GM21447 (cell line): Measurements from ENCODE around the gene RAB3GAP2.
"Not testable (repeated sequence)": the region's sequence is repeated elsewhere in the genome, so short reads cannot be mapped to it uniquely, and the experiment has no call there.

Source experiments
- ATAC-seq: cut with Tn5 transposase; IDR thresholded peaks from one replicate; pipeline ENCODE4 v1.9.1; 2021; ENCODE audit not compliant: unreplicated experiment

The RAB3GAP2 gene

GRCh38 chr1:220287129-220287528 is 14.9 kb upstream of the RAB3GAP2 start:
- ATAC-seq: no peak

- no peak for ATAC-seq
Observed at GRCh38 chr1:220283625-220284024, 11.4 kb upstream of the RAB3GAP2 start.

- no peak for ATAC-seq
Observed at GRCh38 chr1:220281159-220281574, 8.9 kb upstream of the RAB3GAP2 start.

GRCh38 chr1:220280249-220280648 is 8.0 kb upstream of the RAB3GAP2 start:
- no peak for ATAC-seq

GRCh38 chr1:220278991-220279390 is 6.7 kb upstream of the RAB3GAP2 start:
- no peak for ATAC-seq

- ATAC-seq: no peak
Observed at GRCh38 chr1:220275430-220275829, 3.2 kb upstream of the RAB3GAP2 start.

- no peak for ATAC-seq
Observed at GRCh38 chr1:220274251-220274855, 2.1 kb upstream of the RAB3GAP2 start.

GRCh38 chr1:220272841-220273090 is 513 bp upstream of the RAB3GAP2 start:
- ATAC-seq: no peak

- ATAC-seq: peak; percentile 11
Observed at GRCh38 chr1:220271706-220272046, 577 bp downstream of the RAB3GAP2 start.

GRCh38 chr1:220269036-220269435 is 3.2 kb downstream of the RAB3GAP2 start:
- ATAC-seq: no peak

- no peak for ATAC-seq
Observed at GRCh38 chr1:220267630-220268029, 4.6 kb downstream of the RAB3GAP2 start.

GRCh38 chr1:220260228-220260627 is 12.0 kb downstream of the RAB3GAP2 start:
- ATAC-seq: not testable (repeated sequence)

- not testable (repeated sequence) for ATAC-seq
Observed at GRCh38 chr1:220259756-220260155, 12.5 kb downstream of the RAB3GAP2 start.

GRCh38 chr1:220256194-220256593 is 16.1 kb downstream of the RAB3GAP2 start:
- not testable (repeated sequence) for ATAC-seq

GRCh38 chr1:220255204-220255603 is 17.0 kb downstream of the RAB3GAP2 start:
- ATAC-seq: no peak

GRCh38 chr1:220253290-220253689 is 19.0 kb downstream of the RAB3GAP2 start:
- not testable (repeated sequence) for ATAC-seq

- ATAC-seq: no peak
Observed at GRCh38 chr1:220251272-220251671, 21.0 kb downstream of the RAB3GAP2 start.

- ATAC-seq: no peak
Observed at GRCh38 chr1:220250681-220251080, 21.6 kb downstream of the RAB3GAP2 start.

GRCh38 chr1:220249522-220249921 is 22.7 kb downstream of the RAB3GAP2 start:
- no peak for ATAC-seq

GRCh38 chr1:220248715-220249265 is 23.5 kb downstream of the RAB3GAP2 start:
- not testable (repeated sequence) for ATAC-seq

- ATAC-seq: not testable (repeated sequence)
Observed at GRCh38 chr1:220245900-220246299, 26.4 kb downstream of the RAB3GAP2 start.

- no peak for ATAC-seq
Observed at GRCh38 chr1:220243947-220244346, 28.3 kb downstream of the RAB3GAP2 start.

GRCh38 chr1:220241072-220241663 is 31.1 kb downstream of the RAB3GAP2 start:
- no peak for ATAC-seq
